Bronchial epithelial cell (primary cell): ENCODE results near the gene STBD1. TPM values are rescaled to one million over a fixed set of nuclear protein-coding genes. Genes with fewer than 3 reads are reported as not detected.

Experiments
- DNase-seq: peaks from one replicate; pipeline ENCODE4 v3.0.0-alpha.2; 2010; ENCODE audit warnings: low read depth
- FAIRE-seq: peaks from 2 replicates; lab custom pipeline; 2011; peaks lifted over from hg19 to GRCh38; lab: Jason Lieb, UNC
- H3K27me3 ChIP-seq: 2 replicates; pipeline ENCODE4 v1.5.1; 2011; ENCODE audit warnings: low read length; ENCODE audit not compliant: control insufficient read depth, insufficient read depth
- H3K36me3 ChIP-seq: 2 replicates; pipeline ENCODE4 v1.5.1; 2011; ENCODE audit warnings: low read length; ENCODE audit not compliant: control insufficient read depth, insufficient read depth
- H3K4me3 ChIP-seq: 2 replicates; pipeline ENCODE4 v1.5.1; 2011; ENCODE audit warnings: mild to moderate bottlenecking, low read depth, low read length, control low read depth
- CTCF ChIP-seq: IDR thresholded peaks from 2 replicates; pipeline ENCODE4 v1.5.1; 2011; ENCODE audit warnings: mild to moderate bottlenecking, moderate library complexity, low read length, control low read depth, inconsistent platforms; ENCODE audit not compliant: insufficient read depth, severe bottlenecking
- total RNA-seq: library from RNA; depleted of rRNA; stranded (reverse); fragments of >200 nt; gene quantifications from 2 replicates; pipeline ENCODE4 v1.2.1, GENCODE V29; 2014

Gene STBD1
- total RNA-seq, 1 donor from 2014 or later, result 10.0 TPM

GRCh38 chr4:76301775-76302162 lies 4.8 kb upstream of the STBD1 start:
- FAIRE-seq, result no peak
- Histone ChIP-seq H3K4me3 (no peak overlapping the region), H3K36me3 (no peaks in the 10 kb centered on the region), H3K27me3 (no peaks in the 10 kb centered on the region)
- DNase-seq, result no peak
- no peak for TF ChIP-seq CTCF

GRCh38 chr4:76302826-76303438 lies 3.6 kb upstream of the STBD1 start:
- Histone ChIP-seq H3K4me3 (no peak overlapping the region), H3K36me3 (no peaks in the 10 kb centered on the region), H3K27me3 (no peaks in the 10 kb centered on the region)
- FAIRE-seq (no peak), DNase-seq (no peak)
- TF ChIP-seq CTCF, result no peak

- DNase-seq, result no peak
- no peak for TF ChIP-seq CTCF
- H3K36me3 ChIP-seq, result no peaks in the 10 kb centered on the region
- H3K27me3 ChIP-seq, result no peaks in the 10 kb centered on the region
- FAIRE-seq, result peak; percentile 18
- H3K4me3 ChIP-seq, result no peak overlapping the region
Observed at GRCh38 chr4:76305033-76305687, 1.4 kb upstream of the STBD1 start.

- FAIRE-seq, result no peak
- peak; percentile 29 for DNase-seq
- H3K27me3 ChIP-seq, result no peaks in the 10 kb centered on the region
- TF ChIP-seq CTCF, result peak; percentile 50
- H3K4me3 ChIP-seq, result peak overlapping the region; percentile 53
- no peaks in the 10 kb centered on the region for H3K36me3 ChIP-seq
Observed at GRCh38 chr4:76306882-76307659, 538 bp downstream of the STBD1 start.

- Histone ChIP-seq H3K36me3 (no peaks in the 10 kb centered on the region), H3K4me3 (peak overlapping the region; percentile 53), H3K27me3 (no peaks in the 10 kb centered on the region)
- FAIRE-seq (no peak), DNase-seq (no peak)
- no peak for TF ChIP-seq CTCF
Observed at GRCh38 chr4:76307660-76308014, 1.1 kb downstream of the STBD1 start.
